Measurements from ENCODE around the gene ATAD3A. TPM values are rescaled to one million over a fixed set of nuclear protein-coding genes. Genes with fewer than 3 reads are reported as not detected.

The ATAD3A gene
- polyA plus RNA-seq, 1 of the 3 experiments (the other 2 are of a cell fraction): 40.2 TPM

DNA sequence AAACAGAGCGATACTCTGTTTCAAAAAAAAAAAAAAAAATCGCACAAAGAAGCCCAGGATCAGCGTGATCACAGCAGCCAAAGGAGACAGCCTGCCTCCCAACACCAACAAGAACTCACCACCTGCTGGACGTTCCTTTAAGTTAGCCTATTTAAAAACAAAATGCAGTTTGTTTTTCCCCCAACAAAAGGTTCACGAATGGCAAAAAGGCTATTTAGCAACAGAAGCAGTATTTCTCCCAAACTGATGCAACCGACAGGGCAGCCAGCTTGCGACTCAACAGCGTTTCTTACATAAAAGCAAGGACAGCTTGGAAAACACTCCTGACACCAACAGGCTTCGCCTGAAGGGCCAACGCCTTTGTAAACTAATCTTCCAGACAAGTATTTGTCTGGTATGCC lies 55.9 kb downstream of the ATAD3A start (continued):
- TF ChIP-seq, protein P1, sequence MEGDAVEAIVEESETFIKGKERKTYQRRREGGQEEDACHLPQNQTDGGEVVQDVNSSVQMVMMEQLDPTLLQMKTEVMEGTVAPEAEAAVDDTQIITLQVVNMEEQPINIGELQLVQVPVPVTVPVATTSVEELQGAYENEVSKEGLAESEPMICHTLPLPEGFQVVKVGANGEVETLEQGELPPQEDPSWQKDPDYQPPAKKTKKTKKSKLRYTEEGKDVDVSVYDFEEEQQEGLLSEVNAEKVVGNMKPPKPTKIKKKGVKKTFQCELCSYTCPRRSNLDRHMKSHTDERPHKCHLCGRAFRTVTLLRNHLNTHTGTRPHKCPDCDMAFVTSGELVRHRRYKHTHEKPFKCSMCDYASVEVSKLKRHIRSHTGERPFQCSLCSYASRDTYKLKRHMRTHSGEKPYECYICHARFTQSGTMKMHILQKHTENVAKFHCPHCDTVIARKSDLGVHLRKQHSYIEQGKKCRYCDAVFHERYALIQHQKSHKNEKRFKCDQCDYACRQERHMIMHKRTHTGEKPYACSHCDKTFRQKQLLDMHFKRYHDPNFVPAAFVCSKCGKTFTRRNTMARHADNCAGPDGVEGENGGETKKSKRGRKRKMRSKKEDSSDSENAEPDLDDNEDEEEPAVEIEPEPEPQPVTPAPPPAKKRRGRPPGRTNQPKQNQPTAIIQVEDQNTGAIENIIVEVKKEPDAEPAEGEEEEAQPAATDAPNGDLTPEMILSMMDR (IDR thresholded peaks at IDR 0.05): no peak
- TF ChIP-seq MXI1 (IDR thresholded peaks at IDR 0.05; ENCODE audit: low read depth, low read length) (no peak), GABPA (IDR thresholded peaks at IDR 0.05; ENCODE audit: low read depth) (no peak), NRF1 (IDR thresholded peaks at IDR 0.05; ENCODE audit: low read depth, low read length) (no peak), MAX (IDR thresholded peaks at IDR 0.05; ENCODE audit: low read depth) (no peak), MEF2A (IDR thresholded peaks at IDR 0.05; ENCODE audit: borderline replicate concordance, low read depth) (no peak), SIN3A (IDR thresholded peaks at IDR 0.05; ENCODE audit: borderline replicate concordance, low read depth, low read length) (no peak), RXRA (IDR thresholded peaks at IDR 0.05; ENCODE audit: borderline replicate concordance, low read depth) (no peak), TCF12 (IDR thresholded peaks at IDR 0.05) (no peak), EP300 (IDR thresholded peaks at IDR 0.05; ENCODE audit: borderline replicate concordance in 1 of 2, low read depth in 1 of 2, low read length in 1 of 2) (no peak), FOXJ3 (CRISPR knock-in tag; IDR thresholded peaks at IDR 0.05) (no peak)
- TF ChIP-seq, protein P2, sequence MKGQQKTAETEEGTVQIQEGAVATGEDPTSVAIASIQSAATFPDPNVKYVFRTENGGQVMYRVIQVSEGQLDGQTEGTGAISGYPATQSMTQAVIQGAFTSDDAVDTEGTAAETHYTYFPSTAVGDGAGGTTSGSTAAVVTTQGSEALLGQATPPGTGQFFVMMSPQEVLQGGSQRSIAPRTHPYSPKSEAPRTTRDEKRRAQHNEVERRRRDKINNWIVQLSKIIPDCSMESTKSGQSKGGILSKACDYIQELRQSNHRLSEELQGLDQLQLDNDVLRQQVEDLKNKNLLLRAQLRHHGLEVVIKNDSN (IDR thresholded peaks at IDR 0.05; ENCODE audit: borderline replicate concordance, low read depth): no peak
- TF ChIP-seq, protein P3, sequence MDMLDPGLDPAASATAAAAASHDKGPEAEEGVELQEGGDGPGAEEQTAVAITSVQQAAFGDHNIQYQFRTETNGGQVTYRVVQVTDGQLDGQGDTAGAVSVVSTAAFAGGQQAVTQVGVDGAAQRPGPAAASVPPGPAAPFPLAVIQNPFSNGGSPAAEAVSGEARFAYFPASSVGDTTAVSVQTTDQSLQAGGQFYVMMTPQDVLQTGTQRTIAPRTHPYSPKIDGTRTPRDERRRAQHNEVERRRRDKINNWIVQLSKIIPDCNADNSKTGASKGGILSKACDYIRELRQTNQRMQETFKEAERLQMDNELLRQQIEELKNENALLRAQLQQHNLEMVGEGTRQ (IDR thresholded peaks at IDR 0.05; ENCODE audit: borderline replicate concordance, low read depth, low read length): no peak

DNA sequence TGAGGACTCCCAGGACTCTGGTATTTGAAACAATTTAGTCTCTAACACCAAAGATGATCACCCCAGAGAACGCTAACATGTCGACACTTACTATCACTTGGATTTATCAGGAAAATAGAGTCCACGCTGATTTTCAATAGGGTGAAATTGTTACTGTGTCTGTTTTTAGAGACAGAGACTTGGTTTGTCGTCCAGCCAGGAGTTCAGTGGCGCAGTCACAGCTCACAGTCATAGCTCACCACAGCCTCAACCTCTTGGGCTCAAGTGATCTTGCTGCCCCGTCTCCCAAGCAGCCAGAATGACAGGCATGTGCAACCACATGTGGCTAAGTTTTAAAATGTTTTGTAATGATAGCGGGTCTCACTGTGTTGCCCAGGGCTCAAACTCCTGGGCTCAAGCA lies 57.4 kb downstream of the ATAD3A start:
- TF ChIP-seq MAX (IDR thresholded peaks at IDR 0.05; ENCODE audit: low read depth) (no peak), GABPA (IDR thresholded peaks at IDR 0.05; ENCODE audit: low read depth) (no peak), FOXM1 (IDR thresholded peaks at IDR 0.05; ENCODE audit: low read depth) (no peak), TEAD4 (IDR thresholded peaks at IDR 0.05; ENCODE audit: borderline replicate concordance, insufficient read depth) (no peak), NRF1 (IDR thresholded peaks at IDR 0.05; ENCODE audit: low read depth, low read length) (no peak), EP300 (IDR thresholded peaks at IDR 0.05; ENCODE audit: borderline replicate concordance in 1 of 2, low read depth in 1 of 2, low read length in 1 of 2) (no peak)
- H3K36me3 ChIP-seq (replicated peaks in 1 of 2; ENCODE audit: control insufficient read depth in 1 of 2, insufficient read depth in 2 of 2, low read length in 1 of 2): peaks cover 15 to 20% of the 10 kb centered on the region in 2 experiments
- ChIA-PET POLR2A (no interaction called here), CTCF (no interaction called here)
- no peak overlapping the region for H3K27ac ChIP-seq (ENCODE audit: low read depth in 2 of 2, low read length in 1 of 2)
- H4K20me1 ChIP-seq (ENCODE audit: insufficient read depth): peaks cover 73% of the 10 kb centered on the region
- no peak overlapping the region for H3K4me2 ChIP-seq
- peaks cover 0 to 4% of the 10 kb centered on the region in 2 experiments; a peak in 1 of 4 replicates for H3K4me1 ChIP-seq (ENCODE audit: control insufficient read depth in 1 of 2, insufficient read depth in 2 of 2, low read depth in 1 of 2, low read length in 1 of 2)
- H3K9me3 ChIP-seq: no peaks in the 10 kb centered on the region
- DNase-seq: no peak
- H3K4me3 ChIP-seq (ENCODE audit: low read depth in 2 of 2, low read length in 1 of 2): no peak overlapping the region
- H3K9ac ChIP-seq: no peak overlapping the region
- 96% methylated on average over 5 of the region's 7 CpGs for WGBS (ENCODE audit: low lambda C conversion rate)
- no peak overlapping the region for H2AFZ ChIP-seq (ENCODE audit: low read depth)
- no peaks in the 10 kb centered on the region for H3K9me2 ChIP-seq
- H3F3A ChIP-seq (replicated peaks; ENCODE audit: insufficient read depth): peaks cover 13% of the 10 kb centered on the region
- no peaks in the 10 kb centered on the region for H3K27me3 ChIP-seq (ENCODE audit: insufficient read depth)
- H3K79me2 ChIP-seq (ENCODE audit: insufficient read depth): peaks cover 100% of the 10 kb centered on the region
